Pons (tissue), 1 donor: ENCODE data around the gene CDC42.

ENCODE experiments used
- DNase-seq: peaks from one replicate; pipeline ENCODE4 v3.0.0-alpha.2; 2016; ENCODE audit warnings: low spot score

The CDC42 gene

DNA sequence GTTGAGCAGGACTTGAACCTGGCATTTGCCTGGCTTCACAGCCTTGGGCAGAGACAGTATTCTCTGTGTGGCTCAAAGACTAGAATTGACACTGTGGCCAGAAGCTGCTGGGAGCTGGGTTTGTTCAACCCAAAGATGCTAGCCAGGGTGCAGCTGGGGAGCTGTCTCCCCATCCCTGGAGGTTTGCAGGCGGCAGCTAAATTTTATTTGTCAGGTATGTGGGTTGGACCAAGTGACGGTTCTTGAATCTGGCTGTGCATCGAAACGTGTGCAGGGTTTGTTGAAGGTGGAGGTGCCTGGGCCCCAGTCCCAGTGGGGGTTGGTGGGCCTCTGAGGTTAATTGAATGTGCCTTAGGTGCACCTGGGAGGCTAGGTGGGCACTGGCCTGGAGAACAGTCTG, 78.6 kb downstream of the CDC42 start:
- no peak for DNase-seq

DNA sequence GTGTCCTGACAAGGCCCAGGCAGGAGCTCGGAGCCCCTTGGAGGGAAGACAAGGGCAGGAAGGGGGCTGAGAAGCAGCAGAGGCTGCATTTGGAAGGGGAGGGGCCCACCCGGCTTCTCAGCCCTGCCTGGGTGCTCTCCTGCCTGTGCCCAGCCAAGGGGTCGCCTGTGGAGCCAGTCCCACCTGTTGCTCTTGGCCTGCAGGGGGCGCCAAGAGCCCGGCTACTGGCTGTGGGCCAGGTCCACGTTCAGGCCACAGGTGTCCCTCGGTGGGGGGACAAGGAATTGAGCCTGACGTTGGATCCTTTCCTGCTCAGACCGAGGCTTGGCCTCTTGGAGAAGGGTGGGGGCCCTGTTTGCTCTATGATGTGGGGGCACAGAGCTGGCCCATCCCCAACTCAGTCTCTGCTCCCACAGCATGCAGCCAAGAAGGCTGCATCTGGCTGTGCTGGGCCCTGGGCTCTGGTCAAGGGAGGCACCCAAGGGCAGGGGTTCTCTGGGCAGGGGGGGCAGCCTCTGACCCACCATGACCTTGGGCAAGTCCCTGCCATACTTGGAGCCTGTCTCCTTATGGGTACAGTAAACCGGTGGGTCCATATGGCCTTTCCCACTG, 79.5 kb downstream of the CDC42 start:
- DNase-seq = no peak

DNA sequence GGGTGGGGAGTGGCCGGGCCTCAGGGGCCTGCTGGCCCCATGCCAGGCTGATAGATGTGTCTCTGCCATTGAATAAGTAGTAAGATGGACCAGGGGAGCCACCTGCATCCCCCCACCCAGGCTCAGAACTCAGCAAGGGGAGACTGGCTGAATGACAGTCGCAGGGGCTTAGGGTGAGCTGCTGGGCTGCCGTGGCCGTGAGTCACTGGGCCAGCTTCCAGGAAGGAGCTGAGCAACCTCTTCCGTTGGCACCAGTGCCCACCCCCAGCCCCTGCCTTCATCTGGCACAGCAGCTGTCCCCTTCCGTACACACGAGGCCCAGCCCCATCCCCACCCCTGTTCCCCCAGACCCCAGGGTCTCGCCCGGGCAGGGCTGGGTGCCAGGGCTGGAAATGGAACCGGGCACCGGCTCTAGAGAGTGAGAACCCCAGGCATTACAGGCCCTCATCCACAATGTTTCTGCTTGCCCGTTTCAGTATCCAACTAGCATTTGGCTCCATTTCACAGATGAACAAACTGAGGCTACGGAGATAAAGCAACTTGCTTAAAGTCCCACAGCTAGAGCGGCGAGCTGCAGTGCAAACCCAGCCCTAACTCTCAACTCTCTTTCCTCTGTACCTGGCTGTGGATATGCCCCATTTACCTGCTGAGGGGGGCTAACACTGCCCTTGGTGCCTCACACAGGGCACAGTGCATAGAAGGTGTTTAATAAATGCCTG, 80.2 kb downstream of the CDC42 start:
- DNase-seq = no peak

DNA sequence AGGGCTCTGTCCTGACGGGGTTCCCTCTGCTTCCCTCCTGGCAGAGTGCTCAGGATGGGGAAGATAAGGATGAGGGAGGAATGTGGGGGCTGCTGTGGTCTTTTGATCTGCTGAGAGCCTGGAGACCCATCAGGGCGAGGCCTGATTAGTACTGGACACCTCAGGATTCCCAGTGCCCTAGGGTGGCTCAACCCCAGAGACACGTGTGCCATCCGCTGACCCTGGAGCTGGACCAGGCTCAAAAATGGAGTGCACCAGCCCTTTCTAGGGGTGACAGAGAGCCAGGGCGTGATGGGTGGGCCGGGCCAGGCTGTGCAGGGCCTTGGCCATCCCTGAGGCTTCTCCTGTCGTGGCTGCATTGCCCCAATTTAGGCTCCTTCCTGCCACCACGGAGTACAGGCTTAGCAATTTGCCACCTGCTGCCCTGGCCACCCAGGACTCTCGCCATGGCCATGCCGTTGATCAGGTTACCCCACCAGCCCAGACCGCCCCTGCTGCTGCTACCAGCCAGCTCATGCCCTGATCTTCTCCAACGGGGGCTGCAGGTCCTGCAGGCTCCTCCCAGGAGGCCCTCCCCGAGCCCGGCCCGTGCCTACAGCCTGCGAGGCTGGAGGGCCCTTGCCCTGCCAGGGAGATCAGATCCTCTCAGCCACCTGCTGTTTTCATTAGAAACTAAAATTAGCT, 80.9 kb downstream of the CDC42 start:
- DNase-seq = no peak

DNA sequence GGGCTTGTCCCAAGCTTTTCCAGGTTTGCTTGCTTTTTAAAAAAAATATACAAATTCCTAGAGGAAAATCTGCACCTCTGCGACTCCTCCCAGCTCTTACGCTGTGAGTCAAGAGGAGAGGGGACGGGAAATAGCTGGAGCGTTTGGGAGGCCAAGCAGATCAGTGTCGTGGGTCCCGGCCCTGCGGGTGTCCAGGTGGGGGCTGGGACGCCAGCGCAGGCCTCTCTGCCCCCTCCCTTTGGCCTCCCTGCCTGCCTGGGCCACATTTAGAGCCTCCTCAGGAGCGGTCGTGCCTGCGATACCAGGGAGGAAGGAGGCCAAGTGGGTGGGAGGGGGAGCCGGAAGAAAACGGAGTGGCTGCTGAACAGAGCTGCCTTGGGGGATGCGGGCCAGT, 81.4 kb downstream of the CDC42 start:
- no peak for DNase-seq

DNA sequence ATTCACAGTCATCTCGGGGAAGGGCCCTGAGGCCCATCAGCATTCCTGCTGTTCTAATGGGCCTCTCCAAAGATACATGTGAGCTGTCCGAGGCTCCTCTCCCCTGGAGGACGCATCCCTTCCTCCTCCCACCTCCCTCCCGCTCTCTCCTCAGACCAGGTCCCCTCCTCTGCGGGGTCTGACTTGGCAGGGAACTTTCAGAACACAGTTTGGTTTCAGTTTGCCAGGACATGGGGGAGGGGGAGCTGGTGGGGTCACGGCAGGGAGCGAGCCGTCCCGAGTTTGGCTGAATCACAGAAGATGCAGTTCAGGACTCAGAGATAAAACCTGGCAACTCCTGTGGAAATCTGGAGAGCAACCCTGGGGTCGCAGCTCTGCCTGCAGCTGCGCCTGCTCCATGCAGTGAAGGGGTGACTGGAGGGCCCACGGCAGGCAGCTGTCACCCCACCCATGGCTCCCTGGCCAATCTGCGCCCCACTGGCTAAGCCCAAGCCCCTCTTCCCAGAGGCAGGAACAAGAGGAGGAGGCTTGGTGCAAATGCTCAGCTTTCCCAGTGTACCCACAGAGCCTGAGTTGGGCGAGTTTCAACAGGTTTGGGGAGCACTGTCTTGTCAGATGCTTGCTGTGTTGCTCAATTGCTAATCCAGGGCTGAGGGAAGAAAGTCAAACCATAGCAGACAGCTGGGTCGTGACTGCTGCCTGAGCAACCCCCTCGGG, 84.7 kb downstream of the CDC42 start:
- DNase-seq = no peak

DNA sequence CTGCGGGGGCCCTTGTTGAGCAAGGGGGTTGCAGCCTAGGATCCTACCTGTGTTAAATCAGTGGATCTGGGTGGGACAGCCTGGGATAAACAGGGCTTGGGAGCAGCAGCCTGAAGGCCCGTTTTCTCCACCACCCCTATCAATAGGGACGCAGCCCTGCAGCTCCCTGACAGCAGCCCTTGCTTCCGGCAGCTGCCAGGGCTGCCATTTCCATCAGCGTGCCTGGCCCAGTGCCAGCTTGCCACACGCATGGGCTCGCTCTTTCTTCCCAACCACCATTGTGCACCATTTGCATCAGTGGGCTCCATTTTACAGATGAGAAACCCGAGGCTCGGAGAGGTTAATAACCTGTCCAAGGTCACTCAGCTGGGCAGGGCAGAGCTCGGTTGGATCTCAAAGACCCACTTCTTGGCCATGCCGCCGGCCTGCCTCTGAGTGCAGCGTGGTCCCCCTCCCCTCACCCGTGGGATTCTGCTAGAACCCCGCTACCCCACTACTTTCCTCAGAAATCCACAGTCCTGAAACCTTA, 86.6 kb downstream of the CDC42 start:
- DNase-seq = no peak

DNA sequence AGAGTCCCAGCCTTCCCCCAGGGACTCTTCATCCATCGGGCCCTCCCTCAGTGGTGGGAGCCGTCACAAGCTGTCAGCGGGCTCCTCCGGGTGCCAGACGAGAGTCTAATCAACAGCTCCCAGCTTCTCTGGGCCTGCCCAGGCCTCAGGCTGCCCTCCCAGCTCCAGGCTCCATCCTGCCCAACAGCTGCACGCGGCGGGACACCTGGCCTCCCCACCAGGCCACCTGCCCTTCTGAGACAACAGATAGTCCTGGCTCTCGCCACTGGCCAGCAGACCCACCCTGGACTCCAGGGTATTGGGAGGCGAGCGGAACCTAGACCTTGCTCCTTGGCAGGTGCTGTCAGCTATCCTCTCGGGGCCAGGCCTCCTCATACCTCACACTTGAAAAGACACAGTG, 87.3 kb downstream of the CDC42 start:
- DNase-seq = no peak
